ENCODE results near the gene SCART1.

Gene SCART1

GRCh38 chr10:133454204-133454893, 604 bp downstream of the SCART1 start:
- in situ Hi-C loops (cut with HindIII; ENCODE audit: low sequenced_read_pairs) = no loop called here

- in situ Hi-C loops (cut with HindIII; ENCODE audit: low sequenced_read_pairs) = no loop called here
Measured at GRCh38 chr10:133455196-133455595, 1.5 kb downstream of the SCART1 start.

- in situ Hi-C loops (cut with HindIII; ENCODE audit: low sequenced_read_pairs) = no loop called here
Measured at GRCh38 chr10:133455611-133456031, 1.9 kb downstream of the SCART1 start.

GRCh38 chr10:133456041-133456951, 2.6 kb downstream of the SCART1 start:
- in situ Hi-C loops (cut with HindIII; ENCODE audit: low sequenced_read_pairs) = no loop called here

DNA sequence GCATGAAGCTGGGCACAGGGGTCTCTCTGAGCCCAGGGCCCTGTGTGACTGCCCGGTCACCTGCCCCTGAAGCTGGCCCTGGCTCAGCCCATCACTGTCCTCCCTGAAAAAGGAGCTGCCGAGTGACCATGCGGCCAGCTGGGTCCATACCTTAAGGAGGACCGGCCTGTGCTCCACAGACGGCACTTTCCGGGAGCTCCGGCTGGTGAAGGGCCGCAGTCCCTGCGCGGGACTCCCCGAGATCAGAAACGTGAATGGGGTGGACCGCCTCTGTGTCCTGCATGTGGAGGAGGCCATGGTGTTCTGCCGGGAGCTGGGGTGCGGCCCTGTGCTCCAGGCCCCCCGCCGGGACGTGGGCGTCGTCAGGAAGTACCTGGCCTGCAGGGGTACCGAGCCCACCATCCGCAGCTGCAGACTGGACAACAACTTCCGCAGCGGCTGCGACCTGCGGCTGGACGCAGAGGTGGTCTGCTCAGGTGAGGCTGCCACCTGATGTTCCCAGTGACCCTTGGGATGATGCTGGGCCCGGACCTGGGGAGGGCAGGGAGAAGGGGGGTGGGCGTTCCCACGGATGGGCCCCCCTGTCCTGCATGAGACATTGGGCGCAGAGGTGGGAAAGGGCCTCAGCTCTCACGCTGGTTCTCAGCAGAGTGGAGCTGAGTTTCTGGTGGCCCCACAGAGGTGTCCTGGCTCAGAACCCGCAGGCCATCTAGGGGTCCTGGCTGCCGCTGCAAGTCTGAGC, 3.5 kb downstream of the SCART1 start:
- in situ Hi-C loops (cut with HindIII; ENCODE audit: low sequenced_read_pairs) = no loop called here

DNA sequence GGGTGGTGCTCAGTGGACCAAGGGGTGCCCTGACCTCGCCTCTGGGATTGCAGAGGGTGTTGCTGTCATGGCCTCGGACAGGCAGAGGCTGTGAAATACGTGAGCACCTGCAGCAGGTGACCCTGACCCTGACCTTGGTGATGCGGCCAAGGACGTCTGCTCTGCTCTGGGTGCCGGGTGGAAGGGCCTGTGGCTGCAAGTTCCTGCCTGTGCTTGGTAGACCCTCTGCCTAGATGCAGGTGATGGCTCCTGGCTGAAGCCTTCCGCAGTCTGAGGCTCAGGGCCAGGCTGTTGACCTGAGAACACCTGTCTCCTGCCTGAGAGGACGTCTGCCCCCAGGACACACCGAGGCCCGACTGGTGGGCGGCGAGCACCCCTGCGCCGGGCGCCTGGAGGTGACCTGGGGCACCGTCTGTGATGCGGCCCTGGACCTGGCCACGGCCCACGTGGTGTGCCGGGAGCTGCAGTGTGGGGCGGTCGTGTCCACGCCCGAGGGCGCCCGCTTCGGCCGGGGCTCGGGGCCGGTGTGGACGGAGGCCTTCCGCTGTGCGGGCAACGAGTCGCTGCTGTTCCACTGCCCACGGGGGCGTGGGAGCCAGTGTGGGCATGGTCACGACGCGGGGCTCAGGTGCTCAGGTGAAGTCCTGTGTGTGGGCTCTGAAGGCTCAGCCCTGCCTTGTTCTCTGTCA, 4.4 kb downstream of the SCART1 start:
- in situ Hi-C loops (cut with HindIII; ENCODE audit: low sequenced_read_pairs) = no loop called here

DNA sequence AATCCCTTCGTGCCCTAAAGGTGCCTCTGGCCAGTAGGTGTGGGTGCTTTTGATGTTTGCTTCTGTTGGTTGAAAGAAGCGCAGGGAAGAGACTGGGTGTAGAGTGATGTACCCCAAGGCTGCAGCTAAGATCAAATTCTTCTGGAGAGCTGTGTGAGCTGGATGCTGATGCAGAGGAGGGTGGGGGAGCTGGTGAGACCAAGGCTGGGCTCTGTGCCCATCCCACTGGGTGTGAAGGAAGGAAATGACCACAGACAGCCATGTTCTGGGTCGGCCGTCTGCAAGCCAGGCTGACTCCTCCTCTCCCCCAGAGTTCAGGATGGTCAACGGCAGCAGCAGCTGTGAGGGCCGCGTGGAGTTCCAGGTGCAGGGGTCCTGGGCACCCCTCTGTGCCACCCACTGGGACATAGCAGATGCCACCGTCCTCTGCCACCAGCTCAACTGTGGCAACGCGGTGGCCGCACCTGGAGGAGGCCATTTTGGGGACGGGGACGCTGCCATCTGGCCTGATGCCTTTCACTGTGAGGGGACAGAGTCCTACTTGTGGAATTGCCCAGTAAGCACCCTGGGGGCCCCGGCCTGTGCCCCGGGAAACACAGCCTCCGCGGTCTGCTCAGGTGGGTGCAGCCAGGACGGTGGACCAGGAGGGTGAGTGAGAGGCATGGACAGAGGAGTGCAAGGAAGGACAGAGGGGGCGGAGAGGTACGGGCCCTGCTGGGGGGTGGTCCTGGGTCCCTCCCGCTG, 5.1 kb downstream of the SCART1 start:
- in situ Hi-C loops (cut with HindIII; ENCODE audit: low sequenced_read_pairs) = no loop called here

DNA sequence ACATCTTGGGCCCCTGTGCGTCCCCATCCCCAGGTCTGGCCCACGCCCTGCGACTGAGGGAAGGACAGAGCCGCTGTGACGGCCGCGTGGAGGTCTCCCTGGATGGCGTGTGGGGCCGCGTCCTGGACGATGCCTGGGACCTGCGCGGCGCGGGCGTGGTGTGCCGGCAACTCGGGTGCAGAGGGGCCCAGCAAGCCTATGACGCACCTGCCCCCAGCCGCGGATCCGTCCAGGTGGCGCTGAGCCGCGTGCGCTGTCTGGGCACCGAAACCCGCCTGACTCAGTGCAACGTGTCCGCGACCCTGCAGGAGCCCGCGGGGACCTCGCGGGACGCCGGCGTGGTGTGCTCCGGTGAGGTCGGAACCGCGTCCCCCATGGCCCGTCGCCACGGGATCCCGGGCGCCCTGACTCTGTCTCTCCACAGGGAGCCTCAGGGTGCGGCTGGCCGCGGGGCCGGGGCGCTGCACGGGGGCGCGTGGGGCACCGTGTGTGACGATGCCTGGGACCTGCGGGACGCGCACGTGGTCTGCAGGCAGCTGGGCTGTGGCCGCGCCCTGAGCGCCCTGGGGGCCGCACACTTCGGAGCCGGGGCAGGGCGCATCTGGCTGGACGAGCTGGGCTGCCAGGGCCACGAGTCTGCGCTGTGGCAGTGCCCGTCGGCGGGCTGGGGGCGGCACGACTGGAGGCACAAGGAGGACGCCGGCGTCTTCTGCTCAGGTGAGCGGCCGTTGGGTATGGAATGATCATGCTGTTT, 5.9 kb downstream of the SCART1 start:
- in situ Hi-C loops (cut with HindIII; ENCODE audit: low sequenced_read_pairs) = loop anchor here (5.0 kb wide), 1 partner anchor 103 kb away; no protein-coding TSS in a partner anchor

DNA sequence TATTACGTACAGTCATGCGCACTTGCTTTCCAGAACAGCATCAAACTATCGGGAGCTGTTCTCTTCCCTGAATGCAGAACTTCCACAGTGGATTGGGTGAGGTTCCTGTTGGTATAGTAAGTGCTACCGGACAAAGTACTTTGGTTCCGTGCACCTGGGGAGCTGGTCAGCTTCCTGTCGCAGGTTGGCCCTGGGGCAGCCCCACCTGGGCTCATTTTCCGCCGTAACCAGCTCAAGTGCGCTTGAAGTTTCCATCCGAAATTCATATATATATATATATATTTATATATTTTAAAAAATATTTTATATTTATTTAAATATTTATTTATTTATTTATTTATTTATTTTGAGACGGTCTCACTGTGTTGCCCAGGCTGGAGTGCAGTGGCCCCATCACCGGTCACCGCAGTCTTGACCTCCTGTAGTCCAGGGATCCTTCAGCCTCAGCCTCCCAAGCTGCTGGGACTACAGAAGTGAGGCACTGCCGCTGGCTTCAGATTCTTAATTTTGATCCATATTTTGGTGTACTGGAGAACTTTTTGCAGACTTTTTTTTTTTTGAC, 6.5 kb downstream of the SCART1 start:
- in situ Hi-C loops (cut with HindIII; ENCODE audit: low sequenced_read_pairs) = loop anchor here (5.0 kb wide), 1 partner anchor 102 kb away; no protein-coding TSS in a partner anchor

DNA sequence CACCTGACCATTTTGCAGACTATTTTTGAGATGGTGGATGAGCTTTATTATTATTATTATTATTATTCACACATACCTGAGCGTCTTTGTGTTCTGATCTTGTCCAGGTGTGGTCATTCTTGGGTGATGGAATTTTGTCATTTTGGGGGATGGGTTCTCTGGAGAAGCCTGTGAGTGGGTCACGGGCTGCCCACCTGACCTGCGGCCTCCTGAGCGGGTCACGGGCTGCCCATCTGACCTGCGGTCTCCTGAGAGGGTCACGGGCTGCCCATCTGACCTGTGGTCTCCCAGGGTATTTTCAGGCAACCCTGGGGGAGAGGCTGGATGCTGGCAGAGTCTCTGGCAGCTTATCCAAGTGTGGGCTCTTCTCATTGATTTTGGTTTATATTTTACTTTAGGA, 7.3 kb downstream of the SCART1 start:
- in situ Hi-C loops (cut with HindIII; ENCODE audit: low sequenced_read_pairs) = loop anchor here (5.0 kb wide), 1 partner anchor 101 kb away; no protein-coding TSS in a partner anchor

DNA sequence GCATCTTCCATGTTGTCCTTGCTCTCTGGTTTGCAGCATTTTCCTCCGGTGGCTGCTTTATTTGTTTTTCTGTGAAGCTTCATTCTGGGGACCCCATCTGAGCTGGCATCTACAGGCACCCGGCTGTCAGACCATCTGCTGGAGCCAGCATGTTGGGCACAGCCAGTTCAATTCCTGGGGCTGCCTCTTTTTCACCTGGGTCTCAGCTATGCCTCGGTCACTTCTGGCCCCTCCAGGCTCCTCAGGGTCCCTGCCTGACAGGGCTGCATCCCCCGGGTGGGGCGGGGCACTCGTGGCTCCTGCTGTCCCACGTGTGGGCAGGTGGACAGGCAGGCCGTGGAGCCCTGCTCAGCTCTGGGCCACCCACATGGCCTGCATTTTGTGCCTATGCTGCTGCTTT, 8.1 kb downstream of the SCART1 start:
- in situ Hi-C loops (cut with HindIII; ENCODE audit: low sequenced_read_pairs) = loop anchor here (5.0 kb wide), 1 partner anchor 100 kb away; no protein-coding TSS in a partner anchor

- in situ Hi-C loops (cut with HindIII; ENCODE audit: low sequenced_read_pairs) = loop anchor here (5.0 kb wide), 1 partner anchor 100 kb away; no protein-coding TSS in a partner anchor
Measured at GRCh38 chr10:133462512-133463305, 9.0 kb downstream of the SCART1 start.

DNA sequence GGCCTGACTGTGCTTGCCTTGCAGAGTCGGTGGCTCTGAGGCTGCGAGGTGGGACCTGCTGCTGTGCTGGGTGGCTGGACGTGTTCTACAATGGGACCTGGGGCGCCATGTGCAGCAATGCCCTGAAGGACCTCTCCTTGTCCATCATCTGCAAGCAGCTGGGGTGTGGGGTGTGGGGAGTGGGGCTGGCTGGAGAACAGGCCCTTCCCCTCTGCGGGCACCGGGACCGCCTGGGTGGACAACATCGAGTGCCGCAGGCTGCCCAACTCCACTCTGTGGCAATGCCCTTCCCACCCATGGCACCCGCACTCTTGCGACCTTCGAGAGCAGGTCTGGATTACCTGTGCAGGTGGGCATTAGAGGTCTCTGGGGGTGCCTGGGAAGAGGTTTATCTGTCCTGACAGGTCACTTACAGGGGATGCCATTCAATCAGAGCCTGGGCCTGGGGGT, 10.9 kb downstream of the SCART1 start:
- in situ Hi-C loops (cut with HindIII; ENCODE audit: low sequenced_read_pairs) = loop anchor here (5.0 kb wide), 1 partner anchor 98 kb away; no protein-coding TSS in a partner anchor

- in situ Hi-C loops (cut with HindIII; ENCODE audit: low sequenced_read_pairs) = no loop called here
Measured at GRCh38 chr10:133465191-133465949, 11.6 kb downstream of the SCART1 start.

GRCh38 chr10:133465950-133466474, 12.3 kb downstream of the SCART1 start:
- in situ Hi-C loops (cut with HindIII; ENCODE audit: low sequenced_read_pairs) = no loop called here

DNA sequence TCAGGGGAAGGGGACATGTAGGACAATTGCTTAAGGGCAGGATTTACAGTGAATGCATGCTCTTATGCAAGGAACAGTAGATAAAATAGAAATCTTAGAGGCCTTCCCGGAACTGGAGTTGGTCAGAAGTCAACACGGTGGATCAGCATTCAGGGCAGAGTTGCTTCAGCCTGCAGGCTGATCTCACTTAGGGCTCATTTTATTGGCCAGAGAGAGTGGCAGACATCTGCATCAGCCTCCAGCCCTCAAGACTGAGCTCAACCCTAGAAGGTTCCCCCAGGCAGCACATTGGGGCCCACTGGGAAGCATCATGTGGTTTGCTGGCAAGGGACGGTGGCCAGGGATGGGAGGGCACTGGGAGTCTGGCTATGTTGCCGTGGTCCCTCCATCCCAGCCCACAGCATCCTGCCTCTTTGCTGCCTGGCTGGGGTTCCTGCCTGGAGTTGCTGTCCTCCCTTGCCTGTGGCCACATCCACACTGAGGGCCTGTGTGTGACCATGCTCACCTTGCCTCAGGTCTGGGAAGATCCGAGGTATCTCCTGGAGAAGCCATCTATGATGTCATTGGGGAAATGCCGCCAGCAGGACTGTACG, 13.0 kb downstream of the SCART1 start:
- in situ Hi-C loops (cut with HindIII; ENCODE audit: low sequenced_read_pairs) = no loop called here

Data from endothelial cell of hepatic sinusoid (primary cell).